GM12878 (cell line): ENCODE results near the gene CHMP1A. TPM values are rescaled to one million over a fixed set of nuclear protein-coding genes. Genes with fewer than 3 reads are reported as not detected.
A peak's percentile ranks its signal among the peaks of the same experiment; 100 is the strongest.

Experiments
- BCL3 ChIP-seq: IDR thresholded peaks from 2 replicates; pipeline ENCODE4 v1.6.1; 2011; ENCODE audit warnings: borderline replicate concordance, low read depth, mild to moderate bottlenecking, moderate library complexity, low read length; ENCODE audit not compliant: insufficient read depth, poor library complexity, severe bottlenecking
- CREM ChIP-seq: IDR thresholded peaks from 2 replicates; pipeline ENCODE4 v1.6.1; 2014; ENCODE audit warnings: antibody characterized with exemption, low read depth
- CUX1 ChIP-seq: IDR thresholded peaks from 2 replicates; pipeline ENCODE4 v1.6.1; 2012; ENCODE audit warnings: improper control_type of control experiment, low read depth, low read length; ENCODE audit not compliant: insufficient replicate concordance
- DPF2 ChIP-seq: fragments of 450-650 bp; IDR thresholded peaks from 2 replicates; pipeline ENCODE4 v1.6.1; 2017; ENCODE audit warnings: mild to moderate bottlenecking
- E4F1 ChIP-seq: fragments of 450-650 bp; IDR thresholded peaks from 2 replicates; pipeline ENCODE4 v1.6.1; 2018; ENCODE audit warnings: borderline replicate concordance, mild to moderate bottlenecking; ENCODE audit not compliant: partially characterized antibody
- HDAC2 ChIP-seq: fragments of 200-600 bp; sonication (generic); IDR thresholded peaks from 2 replicates; pipeline ENCODE4 v1.6.1; 2017
- HDAC6 ChIP-seq: fragments of 200-600 bp; sonication (generic); IDR thresholded peaks from one replicate; pipeline ENCODE4 v1.8.0; 2017; ENCODE audit warnings: antibody characterized with exemption; ENCODE audit not compliant: unreplicated experiment
- KAT2A ChIP-seq: conservative IDR thresholded peaks from 2 replicates; pipeline ENCODE4 v1.6.1; 2011; ENCODE audit warnings: low read depth, low read length; ENCODE audit not compliant: control insufficient read depth
- KDM1A ChIP-seq: fragments of 200-600 bp; sonication (generic); IDR thresholded peaks from 2 replicates; pipeline ENCODE4 v1.6.1; 2016; ENCODE audit warnings: borderline replicate concordance
- MYB ChIP-seq: fragments of 150-350 bp; IDR thresholded peaks from 2 replicates; pipeline ENCODE4 v1.6.1; 2014; ENCODE audit warnings: mild to moderate bottlenecking, low read depth, low read length, borderline replicate concordance
- MYC ChIP-seq: IDR thresholded peaks from 2 replicates; pipeline ENCODE4 v1.6.1; 2011; ENCODE audit warnings: mild to moderate bottlenecking, low read length, moderate library complexity, inconsistent platforms; ENCODE audit not compliant: insufficient read depth, insufficient replicate concordance, insufficient read length, severe bottlenecking
- NFXL1 ChIP-seq: fragments of 450-650 bp; IDR thresholded peaks from 2 replicates; pipeline ENCODE4 v1.6.1; 2017; ENCODE audit warnings: antibody characterized with exemption, mild to moderate bottlenecking, borderline replicate concordance
- POLR2A ChIP-seq: IDR thresholded peaks from 2 replicates; pipeline ENCODE4 v1.6.1; 2011; ENCODE audit warnings: low read depth, mild to moderate bottlenecking, low read length
- RB1 ChIP-seq: fragments of 450-650 bp; formaldehyde crosslinking; IDR thresholded peaks from 2 replicates; pipeline ENCODE4 v1.6.1; 2017; ENCODE audit warnings: mild to moderate bottlenecking, borderline replicate concordance
- RUNX3 ChIP-seq: IDR thresholded peaks from 2 replicates; pipeline ENCODE4 v1.6.1; 2012; ENCODE audit warnings: low read length, inconsistent platforms
- SMAD1 ChIP-seq: fragments of 450-650 bp; IDR thresholded peaks from 2 replicates; pipeline ENCODE4 v1.6.1; 2018; ENCODE audit warnings: mild to moderate bottlenecking, low read depth; ENCODE audit not compliant: partially characterized antibody
- SREBF1 ChIP-seq: IDR thresholded peaks from 2 replicates; pipeline ENCODE4 v1.6.1; 2012; ENCODE audit warnings: mild to moderate bottlenecking, low read length
- TCF7 ChIP-seq: IDR thresholded peaks from 2 replicates; pipeline ENCODE4 v1.6.1; 2014; ENCODE audit warnings: antibody characterized with exemption, borderline replicate concordance
- YBX1 ChIP-seq: fragments of 450-650 bp; IDR thresholded peaks from 2 replicates; pipeline ENCODE4 v1.6.1; 2016; ENCODE audit warnings: antibody characterized with exemption
- YY1 ChIP-seq: IDR thresholded peaks from 2 replicates; pipeline ENCODE4 v1.6.1; 2011; ENCODE audit warnings: low read depth, mild to moderate bottlenecking, low read length
- polyA plus RNA-seq, 11 experiments: library from polyadenylated mRNA; depleted of rRNA in 4 of 11; unstranded in 6 of 11; stranded (reverse) in 5 of 11; fragments of >200 nt; fragmentation: Nextera tagmentation in 4 of 11; fragmentation: Illumina TruSeq in 1 of 11; extraction: Ambion mirVana in 4 of 11; extraction: Trizol in 1 of 11; gene quantifications; 1 replicate in 1 of 11; 2 replicates in 10 of 11; pipeline versions ENCODE4 v1.2.1 to v1.2.3, GENCODE V29; 2011 to 2016; ENCODE audit warnings: inconsistent platforms in 2 of 11, missing spikeins in 2 of 11, low read depth in 1 of 11
- total RNA-seq, 4 experiments: library from RNA; depleted of rRNA in 3 of 4; stranded (reverse); fragments of >200 nt in 3 of 4; fragmentation: Illumina TruSeq in 1 of 4; extraction: Trizol in 1 of 4; gene quantifications; 2 replicates each; pipeline versions ENCODE4 v1.2.1 to v1.2.3, GENCODE V29; 2013 to 2021
- TF ChIP-seq, protein P1 (sequence below), 3 experiments: IDR thresholded peaks in 2 of 3; conservative IDR thresholded peaks in 1 of 3; 2 replicates each; pipeline ENCODE4 v1.5.1; 2011; ENCODE audit warnings: low read depth in 3 of 3, low read length in 3 of 3, mild to moderate bottlenecking in 3 of 3, control low read depth in 2 of 3, moderate library complexity in 2 of 3, inconsistent platforms in 1 of 3, mixed read lengths in 1 of 3; ENCODE audit not compliant: control insufficient read depth in 2 of 3, insufficient read depth in 1 of 3; ENCODE audit errors: extremely low read depth in 1 of 3

Gene CHMP1A
- total and polyA plus RNA-seq, 10 of the 15 experiments (the other 5 are each of a cell fraction or from before 2014, with no cell fraction given): 1.0 to 86.7 (median 54.7) TPM

- TF ChIP-seq, protein P1, sequence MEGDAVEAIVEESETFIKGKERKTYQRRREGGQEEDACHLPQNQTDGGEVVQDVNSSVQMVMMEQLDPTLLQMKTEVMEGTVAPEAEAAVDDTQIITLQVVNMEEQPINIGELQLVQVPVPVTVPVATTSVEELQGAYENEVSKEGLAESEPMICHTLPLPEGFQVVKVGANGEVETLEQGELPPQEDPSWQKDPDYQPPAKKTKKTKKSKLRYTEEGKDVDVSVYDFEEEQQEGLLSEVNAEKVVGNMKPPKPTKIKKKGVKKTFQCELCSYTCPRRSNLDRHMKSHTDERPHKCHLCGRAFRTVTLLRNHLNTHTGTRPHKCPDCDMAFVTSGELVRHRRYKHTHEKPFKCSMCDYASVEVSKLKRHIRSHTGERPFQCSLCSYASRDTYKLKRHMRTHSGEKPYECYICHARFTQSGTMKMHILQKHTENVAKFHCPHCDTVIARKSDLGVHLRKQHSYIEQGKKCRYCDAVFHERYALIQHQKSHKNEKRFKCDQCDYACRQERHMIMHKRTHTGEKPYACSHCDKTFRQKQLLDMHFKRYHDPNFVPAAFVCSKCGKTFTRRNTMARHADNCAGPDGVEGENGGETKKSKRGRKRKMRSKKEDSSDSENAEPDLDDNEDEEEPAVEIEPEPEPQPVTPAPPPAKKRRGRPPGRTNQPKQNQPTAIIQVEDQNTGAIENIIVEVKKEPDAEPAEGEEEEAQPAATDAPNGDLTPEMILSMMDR (IDR thresholded peaks at IDR 0.05 in 2 of 3, conservative IDR thresholded peaks at IDR 0.05 in 1 of 3; ENCODE audit: control insufficient read depth in 2 of 3, extremely low read depth in 1 of 3, insufficient read depth in 1 of 3, low read depth in 3 of 3, low read length in 3 of 3): peak; percentile 68 to 94 (median 71)
- no peak for TF ChIP-seq KAT2A
- no peak for TF ChIP-seq NFXL1
- TF ChIP-seq KDM1A: no peak
- no peak for TF ChIP-seq SMAD1
- TF ChIP-seq CREM: peak; percentile 97
- TF ChIP-seq MYC: no peak
- no peak for TF ChIP-seq HDAC2
- no peak for TF ChIP-seq HDAC6
- TF ChIP-seq RB1: peak; percentile 93
- TF ChIP-seq YY1: peak; percentile 66
- TF ChIP-seq SREBF1: peak; percentile 31; the same call in 1 of the 2 replicates
- TF ChIP-seq CUX1: no peak
- peak; percentile 51 for TF ChIP-seq E4F1
- no peak for TF ChIP-seq RUNX3
- TF ChIP-seq TCF7: no peak
- TF ChIP-seq POLR2A: no peak; the same call in none of the 2 replicates
- no peak for TF ChIP-seq YBX1
- TF ChIP-seq DPF2: peak; percentile 89
- no peak for TF ChIP-seq MYB
- no peak for TF ChIP-seq BCL3
Observed at GRCh38 chr16:89700100-89700648, 42.7 kb upstream of the CHMP1A start (continued).
